HL-60 (cell line): ENCODE results near the gene LMF1.

ENCODE experiments used
- GABPA ChIP-seq: IDR thresholded peaks from 2 replicates; pipeline ENCODE4 v1.6.1; 2012; ENCODE audit warnings: low read depth
- POLR2AphosphoS5 ChIP-seq: IDR thresholded peaks from 2 replicates; pipeline ENCODE4 v1.6.1; 2012; ENCODE audit warnings: low read depth
- TF ChIP-seq, protein P1 (sequence below): IDR thresholded peaks from one replicate; pipeline ENCODE4 v1.5.1; 2011; ENCODE audit warnings: low read length, control low read depth, inconsistent platforms; ENCODE audit not compliant: insufficient read depth
- TF ChIP-seq, protein P2 (sequence below): IDR thresholded peaks from 2 replicates; pipeline ENCODE4 v1.6.1; 2012; ENCODE audit warnings: low read depth; ENCODE audit not compliant: insufficient replicate concordance

DNA sequence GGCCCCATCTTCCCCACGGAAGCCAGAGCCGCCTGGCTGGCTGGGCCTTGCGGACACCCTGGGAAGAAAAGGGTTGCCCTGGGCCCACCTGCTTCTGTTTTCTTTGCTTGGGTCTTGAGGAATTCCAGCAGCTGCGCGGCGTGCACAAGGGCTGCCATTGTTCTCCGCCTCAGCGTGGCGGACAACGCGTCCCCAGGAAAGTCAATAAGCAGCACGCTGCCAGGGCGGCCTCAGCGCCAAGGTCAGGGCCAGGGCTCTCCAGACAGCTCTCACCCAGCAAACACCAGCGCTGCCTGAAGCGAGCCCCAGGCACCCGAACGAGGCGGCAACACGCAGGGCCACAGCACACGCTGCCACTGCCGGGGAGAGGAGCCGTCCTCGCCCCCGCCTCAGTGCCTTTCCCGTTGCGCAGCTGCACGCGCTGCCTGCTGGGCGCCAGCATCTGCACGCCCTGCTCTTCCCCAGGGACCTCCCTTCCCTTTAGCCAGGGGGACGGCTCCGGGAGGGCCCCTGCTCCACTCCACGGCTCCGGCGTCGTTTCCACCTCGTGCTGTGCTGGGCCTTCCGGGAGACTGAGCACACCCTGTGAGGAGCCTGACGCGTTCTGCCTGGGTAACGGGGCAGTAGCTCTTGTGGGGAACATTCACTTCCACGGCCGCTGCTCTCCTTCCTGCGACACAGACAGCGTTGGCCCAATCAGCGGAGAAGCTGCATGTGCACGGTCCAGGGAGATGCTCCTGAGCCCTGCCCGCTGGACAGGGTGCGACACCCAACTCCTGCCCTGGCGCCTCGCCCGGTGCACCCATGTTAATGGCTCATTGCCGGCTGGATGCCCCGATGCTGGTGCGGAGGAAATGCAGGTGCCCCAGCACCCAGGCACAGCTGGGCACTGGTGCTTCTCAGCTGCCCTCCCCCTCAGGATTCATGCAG is 57.8 kb downstream of the LMF1 start:
- TF ChIP-seq, protein P1, sequence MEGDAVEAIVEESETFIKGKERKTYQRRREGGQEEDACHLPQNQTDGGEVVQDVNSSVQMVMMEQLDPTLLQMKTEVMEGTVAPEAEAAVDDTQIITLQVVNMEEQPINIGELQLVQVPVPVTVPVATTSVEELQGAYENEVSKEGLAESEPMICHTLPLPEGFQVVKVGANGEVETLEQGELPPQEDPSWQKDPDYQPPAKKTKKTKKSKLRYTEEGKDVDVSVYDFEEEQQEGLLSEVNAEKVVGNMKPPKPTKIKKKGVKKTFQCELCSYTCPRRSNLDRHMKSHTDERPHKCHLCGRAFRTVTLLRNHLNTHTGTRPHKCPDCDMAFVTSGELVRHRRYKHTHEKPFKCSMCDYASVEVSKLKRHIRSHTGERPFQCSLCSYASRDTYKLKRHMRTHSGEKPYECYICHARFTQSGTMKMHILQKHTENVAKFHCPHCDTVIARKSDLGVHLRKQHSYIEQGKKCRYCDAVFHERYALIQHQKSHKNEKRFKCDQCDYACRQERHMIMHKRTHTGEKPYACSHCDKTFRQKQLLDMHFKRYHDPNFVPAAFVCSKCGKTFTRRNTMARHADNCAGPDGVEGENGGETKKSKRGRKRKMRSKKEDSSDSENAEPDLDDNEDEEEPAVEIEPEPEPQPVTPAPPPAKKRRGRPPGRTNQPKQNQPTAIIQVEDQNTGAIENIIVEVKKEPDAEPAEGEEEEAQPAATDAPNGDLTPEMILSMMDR: no peak
- no peak for TF ChIP-seq POLR2AphosphoS5
- TF ChIP-seq, protein P2, sequence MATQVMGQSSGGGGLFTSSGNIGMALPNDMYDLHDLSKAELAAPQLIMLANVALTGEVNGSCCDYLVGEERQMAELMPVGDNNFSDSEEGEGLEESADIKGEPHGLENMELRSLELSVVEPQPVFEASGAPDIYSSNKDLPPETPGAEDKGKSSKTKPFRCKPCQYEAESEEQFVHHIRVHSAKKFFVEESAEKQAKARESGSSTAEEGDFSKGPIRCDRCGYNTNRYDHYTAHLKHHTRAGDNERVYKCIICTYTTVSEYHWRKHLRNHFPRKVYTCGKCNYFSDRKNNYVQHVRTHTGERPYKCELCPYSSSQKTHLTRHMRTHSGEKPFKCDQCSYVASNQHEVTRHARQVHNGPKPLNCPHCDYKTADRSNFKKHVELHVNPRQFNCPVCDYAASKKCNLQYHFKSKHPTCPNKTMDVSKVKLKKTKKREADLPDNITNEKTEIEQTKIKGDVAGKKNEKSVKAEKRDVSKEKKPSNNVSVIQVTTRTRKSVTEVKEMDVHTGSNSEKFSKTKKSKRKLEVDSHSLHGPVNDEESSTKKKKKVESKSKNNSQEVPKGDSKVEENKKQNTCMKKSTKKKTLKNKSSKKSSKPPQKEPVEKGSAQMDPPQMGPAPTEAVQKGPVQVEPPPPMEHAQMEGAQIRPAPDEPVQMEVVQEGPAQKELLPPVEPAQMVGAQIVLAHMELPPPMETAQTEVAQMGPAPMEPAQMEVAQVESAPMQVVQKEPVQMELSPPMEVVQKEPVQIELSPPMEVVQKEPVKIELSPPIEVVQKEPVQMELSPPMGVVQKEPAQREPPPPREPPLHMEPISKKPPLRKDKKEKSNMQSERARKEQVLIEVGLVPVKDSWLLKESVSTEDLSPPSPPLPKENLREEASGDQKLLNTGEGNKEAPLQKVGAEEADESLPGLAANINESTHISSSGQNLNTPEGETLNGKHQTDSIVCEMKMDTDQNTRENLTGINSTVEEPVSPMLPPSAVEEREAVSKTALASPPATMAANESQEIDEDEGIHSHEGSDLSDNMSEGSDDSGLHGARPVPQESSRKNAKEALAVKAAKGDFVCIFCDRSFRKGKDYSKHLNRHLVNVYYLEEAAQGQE: no peak
- TF ChIP-seq GABPA: no peak
